Activated CD8-positive, alpha-beta T cell treated with anti-CD3 and anti-CD28 coated beads, Interleukin-2, amount 10 ng/mL, durations not matched to agents 7 days and 5 days (primary cell): Measurements from ENCODE around the gene KIF17. TPM values are rescaled to one million over a fixed set of nuclear protein-coding genes. Genes with fewer than 3 reads are reported as not detected.

Experiments used
- ATAC-seq: fragments of 150-1000 bp; cut with Tn5 transposase; one replicate; pipeline ENCODE4 v1.10.0; 2021; ENCODE audit warnings: moderate library complexity
- CTCF ChIA-PET: fragments of 350-600 bp; sonication (Branson Sonifier 250); formaldehyde crosslinking; loops from one replicate; lab custom pipeline; 2021; ENCODE audit warnings: antibody characterized with exemption; lab: Charles Lee
- POLR2A ChIA-PET: fragments of 350-600 bp; sonication (Branson Sonifier 250); formaldehyde crosslinking; loops from one replicate; lab custom pipeline; 2021; ENCODE audit warnings: antibody characterized with exemption; lab: Charles Lee
- DNase-seq: peaks from one replicate; pipeline ENCODE4 v3.0.0-alpha.2; 2020
- H3K27ac Mint-ChIP-seq: one replicate; pipeline ENCODE4 v1.8.0; 2021; ENCODE audit warnings: mild to moderate bottlenecking, mixed read lengths
- H3K27me3 Mint-ChIP-seq: one replicate; pipeline ENCODE4 v1.8.0; 2021; ENCODE audit warnings: low read depth, mixed read lengths
- H3K36me3 Mint-ChIP-seq: one replicate; pipeline ENCODE4 v1.8.0; 2021; ENCODE audit warnings: low read depth, mixed read lengths
- H3K4me1 Mint-ChIP-seq: one replicate; pipeline ENCODE4 v1.8.0; 2021; ENCODE audit warnings: low read depth, mixed read lengths
- H3K4me3 Mint-ChIP-seq: one replicate; pipeline ENCODE4 v1.8.0; 2021; ENCODE audit warnings: mild to moderate bottlenecking, mixed read lengths
- H3K9me3 Mint-ChIP-seq: one replicate; pipeline ENCODE4 v1.8.0; 2022; ENCODE audit warnings: mixed read lengths; ENCODE audit not compliant: insufficient read depth
- total RNA-seq, 2 experiments: library from RNA; stranded (reverse); gene quantifications; one replicate each; pipeline ENCODE4 v1.2.3, GENCODE V29; 2021

The KIF17 gene
- total RNA-seq, 2 experiments from 2014 or later: not detected

DNA sequence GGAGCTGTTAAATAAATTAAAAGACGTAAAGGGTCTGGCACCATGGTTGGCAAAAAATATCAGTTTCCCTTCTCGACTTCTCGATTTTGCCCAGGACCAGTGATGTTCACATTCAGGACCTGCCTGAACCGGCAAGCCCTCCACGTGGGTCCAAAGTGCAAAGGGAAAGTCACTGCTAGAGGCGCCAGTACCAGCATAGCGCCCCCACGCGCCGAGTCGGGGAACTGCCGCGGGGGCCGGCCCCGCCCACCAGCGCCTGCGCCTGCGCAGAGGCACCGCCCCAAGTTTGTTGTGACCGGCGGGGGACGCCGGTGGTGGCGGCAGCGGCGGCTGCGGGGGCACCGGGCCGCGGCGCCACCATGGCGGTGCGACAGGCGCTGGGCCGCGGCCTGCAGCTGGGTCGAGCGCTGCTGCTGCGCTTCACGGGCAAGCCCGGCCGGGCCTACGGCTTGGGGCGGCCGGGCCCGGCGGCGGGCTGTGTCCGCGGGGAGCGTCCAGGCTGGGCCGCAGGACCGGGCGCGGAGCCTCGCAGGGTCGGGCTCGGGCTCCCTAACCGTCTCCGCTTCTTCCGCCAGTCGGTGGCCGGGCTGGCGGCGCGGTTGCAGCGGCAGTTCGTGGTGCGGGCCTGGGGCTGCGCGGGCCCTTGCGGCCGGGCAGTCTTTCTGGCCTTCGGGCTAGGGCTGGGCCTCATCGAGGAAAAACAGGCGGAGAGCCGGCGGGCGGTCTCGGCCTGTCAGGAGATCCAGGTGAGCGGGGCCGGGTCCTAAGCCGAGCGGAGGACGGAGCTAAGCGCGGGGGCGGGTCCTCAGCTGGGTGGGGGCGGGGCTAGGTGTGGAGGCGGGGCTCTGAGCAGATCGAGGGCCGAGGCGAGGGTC is 84.4 kb downstream of the KIF17 start, which contains the start of gene PINK1:
Gene PINK1, plus strand, starts transcription at position 269 of the 875 bp plus-strand sequence. Its CDS starts 91 bp downstream, at position 360.
- Mint-ChIP-seq H3K4me1 (peaks cover 10% of the 10 kb centered on the region), H3K27me3 (peaks cover 2% of the 10 kb centered on the region), H3K27ac (peak within 1 kb of the TSS; percentile 34), H3K4me3 (peak within 1 kb of the TSS; percentile 80), H3K9me3 (no peaks in the 10 kb centered on the region), H3K36me3 (no peaks in the 10 kb centered on the region)
- ChIA-PET CTCF (interaction anchor here (0.6 to 4.7 kb wide), 38 partner anchors 9 to 751 kb away, joined by 3 to 58 read pairs (median 4); partner anchors contain the start of genes CDA, DDOST, MUL1 and OTUD3), POLR2A (interaction anchor here (0.6 to 2.3 kb wide), 6 partner anchors 10 to 1391 kb away, joined by 3 to 6 read pairs (median 4); partner anchors contain the start of gene HP1BP3)
- peak; percentile 85 for DNase-seq
- ATAC-seq: peak; percentile 91

DNA sequence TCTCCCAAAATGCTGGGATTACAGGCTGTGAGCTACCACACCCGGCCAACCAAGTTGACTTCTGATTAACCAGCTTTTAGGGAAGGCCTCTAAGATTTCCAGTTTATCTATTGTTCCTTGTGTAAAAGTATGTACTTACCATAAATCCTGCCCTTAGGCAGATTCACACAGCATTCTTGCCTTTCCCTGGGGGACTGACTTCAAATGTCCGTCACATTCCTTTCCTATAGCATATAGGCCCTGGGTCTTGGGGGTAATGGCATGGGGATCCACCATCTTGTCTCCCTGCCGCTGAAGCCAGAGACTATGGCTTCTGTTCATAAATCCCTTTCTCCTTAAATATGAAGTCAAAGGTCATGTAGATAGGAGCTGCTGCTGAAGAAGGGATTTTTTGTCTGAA is 85.4 kb downstream of the KIF17 start:
- H3K36me3 Mint-ChIP-seq: no peaks in the 10 kb centered on the region
- H3K4me1 Mint-ChIP-seq: peaks cover 10% of the 10 kb centered on the region
- ChIA-PET CTCF (interaction anchor here (0.7 to 4.7 kb wide), 13 partner anchors 10 to 137 kb away, joined by 3 to 58 read pairs (median 4); partner anchors contain the start of genes DDOST and MUL1), POLR2A (no interaction called here)
- peak overlapping the region; percentile 70 for H3K4me3 Mint-ChIP-seq
- H3K27me3 Mint-ChIP-seq: peaks cover 6% of the 10 kb centered on the region
- H3K27ac Mint-ChIP-seq: no peak overlapping the region
- DNase-seq (no peak), ATAC-seq (no peak)
- H3K9me3 Mint-ChIP-seq: no peaks in the 10 kb centered on the region

DNA sequence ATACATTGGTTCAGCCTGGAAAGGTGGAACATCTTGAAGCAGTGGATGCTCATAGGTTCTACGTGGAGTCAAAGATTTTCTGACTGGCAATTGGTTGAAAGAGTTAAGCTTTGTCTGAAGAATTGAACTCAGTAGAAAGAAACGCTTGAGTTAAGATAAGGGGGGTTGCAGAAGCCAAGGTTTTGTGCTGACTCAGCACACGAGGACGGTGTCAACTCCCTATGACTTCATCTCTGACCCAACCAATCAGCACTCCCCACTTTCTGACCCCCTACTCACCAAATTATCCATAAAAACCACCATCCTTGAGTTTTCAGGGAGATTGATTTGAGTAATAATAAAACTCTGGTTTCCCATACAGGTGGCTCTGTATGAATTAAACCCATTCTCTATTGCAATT is 87.1 kb downstream of the KIF17 start:
- H3K9me3 Mint-ChIP-seq: no peaks in the 10 kb centered on the region
- peaks cover 10% of the 10 kb centered on the region for H3K4me1 Mint-ChIP-seq
- ATAC-seq (no peak), DNase-seq (no peak)
- H3K4me3 Mint-ChIP-seq: no peak overlapping the region
- H3K36me3 Mint-ChIP-seq: no peaks in the 10 kb centered on the region
- H3K27ac Mint-ChIP-seq: no peak overlapping the region
- ChIA-PET CTCF (interaction anchor here (0.9 to 2.3 kb wide), 6 partner anchors 8 to 418 kb away, joined by 3 to 5 read pairs (median 4); no protein-coding TSS in a partner anchor), POLR2A (no interaction called here)
- peaks cover 10% of the 10 kb centered on the region for H3K27me3 Mint-ChIP-seq

- no peaks in the 10 kb centered on the region for H3K4me1 Mint-ChIP-seq
- H3K9me3 Mint-ChIP-seq: no peaks in the 10 kb centered on the region
- H3K27me3 Mint-ChIP-seq: peaks cover 17% of the 10 kb centered on the region
- no peaks in the 10 kb centered on the region for H3K36me3 Mint-ChIP-seq
- DNase-seq: no peak
- H3K4me3 Mint-ChIP-seq: no peak overlapping the region
- ChIA-PET POLR2A (no interaction called here), CTCF (interaction anchor here (1.5 kb wide), 1 partner anchor 52 kb away, joined by 4 read pairs; no protein-coding TSS in a partner anchor)
- no peak for ATAC-seq
- H3K27ac Mint-ChIP-seq: no peak overlapping the region
Measured at GRCh38 chr1:20626524-20626923, 91.3 kb downstream of the KIF17 start.

DNA sequence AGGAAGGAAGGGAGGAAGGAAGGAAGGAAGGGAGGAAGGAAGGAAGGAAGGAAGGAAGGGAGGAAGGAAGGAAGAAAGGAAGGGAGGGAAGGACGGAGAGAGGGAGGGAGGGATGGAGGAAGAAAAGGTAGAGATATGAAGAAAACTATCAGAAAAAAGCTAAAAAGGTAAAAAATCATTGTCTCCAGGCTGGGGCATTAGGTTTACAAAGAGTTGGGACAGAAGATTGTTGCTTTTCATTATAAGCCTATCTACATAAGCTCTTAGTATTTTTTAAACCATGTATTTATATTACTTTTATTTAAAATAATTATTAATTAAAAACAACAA is 91.7 kb downstream of the KIF17 start:
- Mint-ChIP-seq H3K9me3 (no peaks in the 10 kb centered on the region), H3K36me3 (no peaks in the 10 kb centered on the region), H3K27me3 (peaks cover 17% of the 10 kb centered on the region), H3K4me3 (no peak overlapping the region), H3K27ac (no peak overlapping the region), H3K4me1 (no peaks in the 10 kb centered on the region)
- DNase-seq (no peak), ATAC-seq (no peak)
- ChIA-PET CTCF (interaction anchor here (1.5 kb wide), 1 partner anchor 51 kb away, joined by 4 read pairs; no protein-coding TSS in a partner anchor), POLR2A (no interaction called here)

DNA sequence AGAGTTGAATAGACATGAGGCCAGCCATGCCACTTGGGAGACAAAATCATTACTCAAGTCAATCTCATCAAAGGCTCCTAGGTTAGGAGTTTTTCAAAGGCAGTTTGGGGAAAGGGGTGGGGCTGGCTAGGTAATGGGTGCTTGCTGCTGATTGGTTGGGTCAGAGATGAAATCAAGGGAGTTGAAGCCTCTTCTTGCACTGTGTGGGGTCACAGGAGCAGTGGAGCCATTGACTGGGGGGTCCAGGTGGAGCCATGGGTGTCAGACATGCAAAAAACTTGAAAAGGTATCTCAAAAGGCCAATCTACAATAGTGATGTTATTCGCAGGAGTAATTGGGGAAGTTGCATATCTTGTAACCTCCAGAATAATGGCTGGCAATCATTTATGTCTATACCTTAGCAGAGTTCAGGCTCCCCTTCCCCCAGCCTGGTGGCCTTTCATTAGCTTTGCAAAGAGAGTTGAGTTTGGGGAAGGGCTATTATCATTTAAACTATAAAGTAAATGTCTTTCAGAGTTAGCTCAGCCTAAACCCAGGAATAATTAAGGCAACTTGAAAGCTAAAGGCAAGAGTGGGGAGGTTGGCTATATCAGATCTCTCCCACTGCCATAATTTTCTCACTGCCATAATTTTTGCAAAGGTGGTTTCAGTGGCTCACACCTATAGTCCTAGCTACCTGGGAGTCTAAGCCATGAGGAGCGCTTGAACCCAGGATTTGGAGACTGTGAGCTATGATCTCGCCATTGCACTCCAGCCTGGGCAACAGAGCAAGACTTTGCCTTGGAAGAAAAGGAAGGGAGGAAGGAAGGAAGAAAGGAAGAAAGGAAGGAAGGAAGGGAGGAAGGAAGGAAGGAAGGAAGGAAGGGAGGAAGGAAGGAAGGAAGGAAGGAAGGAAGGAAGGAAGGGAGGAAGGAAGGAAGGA is 92.4 kb downstream of the KIF17 start:
- Mint-ChIP-seq H3K9me3 (no peaks in the 10 kb centered on the region), H3K4me1 (no peaks in the 10 kb centered on the region), H3K27me3 (peaks cover 16% of the 10 kb centered on the region), H3K27ac (no peak overlapping the region), H3K36me3 (no peaks in the 10 kb centered on the region), H3K4me3 (no peak overlapping the region)
- ChIA-PET CTCF (interaction anchor here (1.5 kb wide), 1 partner anchor 51 kb away, joined by 4 read pairs; no protein-coding TSS in a partner anchor), POLR2A (no interaction called here)
- ATAC-seq (no peak), DNase-seq (no peak)

DNA sequence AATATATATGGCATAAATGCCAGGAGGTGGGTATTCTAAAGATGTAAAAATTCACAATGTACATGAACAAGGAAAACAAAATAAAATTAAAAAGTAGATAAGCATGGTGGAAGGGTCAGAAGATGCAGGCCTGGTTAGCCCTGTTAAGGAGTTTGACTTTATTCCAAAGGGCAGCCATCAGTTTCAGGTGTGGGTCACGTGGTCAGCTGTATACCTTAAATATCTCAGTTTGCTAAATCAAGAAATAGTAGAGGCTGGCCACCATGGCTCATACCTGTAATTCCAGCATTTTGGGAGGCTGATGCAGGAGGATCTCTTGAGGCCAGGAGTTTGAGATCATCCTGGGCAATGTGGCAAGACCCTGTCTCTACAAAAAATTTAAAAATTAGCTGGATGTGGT is 93.1 kb downstream of the KIF17 start:
- POLR2A ChIA-PET: no interaction called here
- H3K27ac Mint-ChIP-seq: no peak overlapping the region

DNA sequence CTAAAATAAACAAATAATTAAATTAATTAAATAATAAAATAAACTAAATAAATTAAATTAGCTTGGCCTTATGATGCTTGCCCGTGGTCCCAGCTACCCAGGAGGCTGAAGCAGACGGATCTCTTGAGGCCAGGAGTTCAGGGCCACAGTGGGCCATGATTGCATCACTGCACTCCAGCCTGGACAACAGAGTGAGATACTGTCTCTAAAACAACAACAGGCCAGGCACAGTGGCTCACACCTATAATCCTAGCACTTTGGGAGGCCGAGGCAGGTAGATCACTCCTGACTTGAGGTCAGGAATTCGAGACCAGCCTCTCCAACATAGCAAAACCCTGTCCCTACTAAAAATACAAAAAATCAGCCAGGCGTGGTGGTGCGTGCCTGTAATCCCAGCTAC is 96.8 kb downstream of the KIF17 start:
- ChIA-PET POLR2A (no interaction called here), CTCF (interaction anchor here (0.6 kb wide), 1 partner anchor 34 kb away, joined by 3 read pairs; no protein-coding TSS in a partner anchor)
- Mint-ChIP-seq H3K9me3 (no peaks in the 10 kb centered on the region), H3K4me1 (no peaks in the 10 kb centered on the region), H3K27ac (no peak overlapping the region), H3K27me3 (peaks cover 8% of the 10 kb centered on the region), H3K4me3 (no peak overlapping the region), H3K36me3 (no peaks in the 10 kb centered on the region)
- ATAC-seq (no peak), DNase-seq (no peak)

More for the DNA sequence above, 93.1 kb downstream of the KIF17 start:
- H3K27me3 Mint-ChIP-seq: peaks cover 15% of the 10 kb centered on the region
- ATAC-seq: no peak
- no peak for DNase-seq
- no peaks in the 10 kb centered on the region for H3K4me1 Mint-ChIP-seq
- no peaks in the 10 kb centered on the region for H3K36me3 Mint-ChIP-seq
- H3K4me3 Mint-ChIP-seq: no peak overlapping the region
- CTCF ChIA-PET: no interaction called here
- no peaks in the 10 kb centered on the region for H3K9me3 Mint-ChIP-seq

DNA sequence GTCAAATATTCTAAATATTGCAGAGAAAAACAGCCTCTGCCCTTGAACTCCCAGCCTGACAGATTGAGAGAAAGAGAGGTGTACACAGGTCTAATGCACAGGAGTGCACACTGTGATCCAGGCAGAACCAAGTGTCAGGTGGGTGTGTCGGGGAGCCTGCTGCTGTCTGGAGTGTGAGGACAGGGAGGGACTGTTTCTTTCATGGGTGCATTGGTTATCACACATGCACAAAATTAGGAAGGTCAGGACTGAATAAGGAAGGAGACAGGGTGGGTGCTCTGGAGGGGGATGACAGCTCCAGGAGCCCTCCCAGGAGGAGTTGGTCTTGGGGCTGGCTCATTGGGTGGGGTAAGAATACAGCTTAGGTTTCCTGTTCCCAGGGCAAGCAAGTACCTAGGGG is 97.8 kb downstream of the KIF17 start:
- ATAC-seq (no peak), DNase-seq (no peak)
- no peak overlapping the region for H3K4me3 Mint-ChIP-seq
- H3K9me3 Mint-ChIP-seq: no peaks in the 10 kb centered on the region
- H3K27ac Mint-ChIP-seq: no peak overlapping the region
- POLR2A ChIA-PET: no interaction called here
- H3K27me3 Mint-ChIP-seq: peaks cover 3% of the 10 kb centered on the region
- no peaks in the 10 kb centered on the region for H3K36me3 Mint-ChIP-seq
- H3K4me1 Mint-ChIP-seq: no peaks in the 10 kb centered on the region
- CTCF ChIA-PET: interaction anchor here (1.1 kb wide), 1 partner anchor 13 kb away, joined by 4 read pairs; the partner anchor contains the start of gene PINK1

DNA sequence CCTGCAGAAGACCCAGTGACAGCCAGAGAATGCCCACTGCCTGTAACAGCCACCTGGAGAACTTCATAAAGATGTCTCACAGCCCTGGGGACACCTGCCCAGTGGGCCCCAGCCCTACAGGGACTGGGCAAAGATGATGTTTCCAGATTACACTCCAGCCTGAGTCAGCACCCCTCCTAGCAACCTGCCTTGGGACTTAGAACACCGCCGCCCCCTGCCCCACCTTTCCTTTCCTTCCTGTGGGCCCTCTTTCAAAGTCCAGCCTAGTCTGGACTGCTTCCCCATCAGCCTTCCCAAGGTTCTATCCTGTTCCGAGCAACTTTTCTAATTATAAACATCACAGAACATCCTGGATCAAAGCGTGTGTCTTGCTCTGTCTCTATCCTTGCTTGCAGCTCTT is 99.3 kb downstream of the KIF17 start:
- Mint-ChIP-seq H3K4me1 (no peaks in the 10 kb centered on the region), H3K27ac (no peak overlapping the region), H3K36me3 (no peaks in the 10 kb centered on the region), H3K27me3 (no peaks in the 10 kb centered on the region), H3K4me3 (no peak overlapping the region), H3K9me3 (no peaks in the 10 kb centered on the region)
- DNase-seq: no peak
- no peak for ATAC-seq
- CTCF ChIA-PET: no interaction called here
- POLR2A ChIA-PET: no interaction called here

DNA sequence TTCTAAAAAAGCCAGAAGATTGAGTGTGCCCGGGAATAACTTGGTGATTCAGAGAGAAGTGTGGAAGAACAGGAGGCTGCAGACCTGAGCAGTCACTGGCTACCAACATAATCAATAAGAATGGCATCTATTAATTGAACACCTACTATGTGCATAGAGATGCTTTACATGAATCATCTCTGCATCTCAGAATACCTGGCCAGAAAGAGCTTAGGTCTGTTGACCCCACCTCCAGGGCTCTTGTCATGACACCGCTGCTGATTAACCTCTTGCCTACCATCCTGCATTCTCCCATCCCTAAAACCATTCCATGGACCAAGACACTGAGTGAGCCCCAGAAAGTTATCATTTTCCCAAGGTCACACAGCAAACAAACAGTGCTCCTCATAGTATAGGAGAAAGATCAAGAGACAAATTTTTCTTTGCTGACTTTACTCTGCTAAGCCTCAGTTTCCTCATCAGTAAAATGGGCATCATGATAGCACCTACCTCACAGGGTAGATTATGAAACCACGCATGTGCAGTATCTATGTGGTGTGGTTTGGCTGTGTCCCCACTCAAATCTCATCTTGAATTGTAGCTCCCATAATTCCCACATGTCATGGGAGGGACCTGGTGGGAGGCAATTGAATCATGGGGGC is 100.8 kb downstream of the KIF17 start:
- no peak for ATAC-seq

More for the DNA sequence above, 100.8 kb downstream of the KIF17 start:
- no peak overlapping the region for H3K27ac Mint-ChIP-seq
- H3K9me3 Mint-ChIP-seq: no peaks in the 10 kb centered on the region
- ChIA-PET POLR2A (no interaction called here), CTCF (interaction anchor here (1.4 kb wide), 1 partner anchor 15 kb away, joined by 5 read pairs; no protein-coding TSS in a partner anchor)
- no peak overlapping the region for H3K4me3 Mint-ChIP-seq
- no peaks in the 10 kb centered on the region for H3K4me1 Mint-ChIP-seq
- no peak for DNase-seq
- no peaks in the 10 kb centered on the region for H3K27me3 Mint-ChIP-seq
- H3K36me3 Mint-ChIP-seq: no peaks in the 10 kb centered on the region
